SKM-1 treated with dmso at 0.1 percent for 144 hours (cell line): ENCODE results near the gene OBSCN.

Source experiments
- DNase-seq: peaks from one replicate; lab custom pipeline; 2025; ENCODE audit not compliant: unreplicated experiment; lab: John Stamatoyannopoulos, UW

Gene OBSCN

DNA sequence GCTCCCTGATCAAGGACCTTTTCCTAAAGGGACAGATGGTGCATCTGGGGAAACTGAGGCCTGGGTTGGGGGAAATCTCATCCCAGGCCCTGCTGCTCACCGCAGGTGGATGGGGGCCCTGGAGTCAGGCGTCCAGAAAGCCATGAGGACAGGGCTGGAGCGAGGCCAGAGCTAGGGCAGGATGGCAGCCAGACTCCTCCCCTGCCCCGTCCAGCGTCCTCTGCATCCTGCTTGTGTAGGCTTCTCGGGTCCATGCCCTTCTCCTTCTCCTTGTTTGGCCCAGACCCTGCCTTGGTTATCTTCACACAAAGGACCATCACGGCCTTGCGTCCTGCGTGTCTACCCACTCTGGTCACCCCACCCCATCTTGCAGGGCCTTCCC is 155.8 kb downstream of the OBSCN start:
- DNase-seq, result no peak

DNA sequence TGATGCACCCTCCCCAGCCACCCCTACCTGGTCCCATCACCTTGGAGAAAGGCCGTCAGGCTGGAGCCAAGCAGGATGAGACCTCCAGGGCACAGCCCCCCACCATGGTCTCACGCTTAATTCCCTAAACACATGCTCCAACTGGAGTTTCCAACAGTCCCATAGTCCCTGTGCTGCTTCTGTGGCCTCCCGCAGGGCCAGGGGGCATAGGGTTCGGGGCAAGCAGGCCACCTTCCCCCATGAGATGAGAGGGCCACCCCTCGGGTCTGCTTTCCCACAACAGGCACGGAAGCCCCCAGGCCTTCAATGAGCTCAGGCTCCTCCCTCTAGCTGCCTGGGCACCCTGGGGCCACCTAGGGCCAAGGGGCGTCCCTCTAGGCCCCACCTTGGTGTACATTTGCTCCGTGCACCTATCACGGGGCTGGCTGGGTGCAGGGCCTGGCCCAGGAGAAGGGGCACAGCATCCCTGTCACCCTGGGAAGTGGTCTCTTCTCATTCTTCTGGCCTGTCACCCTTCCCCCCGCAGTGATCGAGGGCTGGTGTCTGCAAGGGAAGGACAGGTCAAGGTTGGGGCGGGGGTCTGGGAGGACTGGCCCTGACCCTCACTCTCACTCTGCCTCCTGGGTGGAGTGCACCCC is 156.3 kb downstream of the OBSCN start:
- no peak for DNase-seq

DNA sequence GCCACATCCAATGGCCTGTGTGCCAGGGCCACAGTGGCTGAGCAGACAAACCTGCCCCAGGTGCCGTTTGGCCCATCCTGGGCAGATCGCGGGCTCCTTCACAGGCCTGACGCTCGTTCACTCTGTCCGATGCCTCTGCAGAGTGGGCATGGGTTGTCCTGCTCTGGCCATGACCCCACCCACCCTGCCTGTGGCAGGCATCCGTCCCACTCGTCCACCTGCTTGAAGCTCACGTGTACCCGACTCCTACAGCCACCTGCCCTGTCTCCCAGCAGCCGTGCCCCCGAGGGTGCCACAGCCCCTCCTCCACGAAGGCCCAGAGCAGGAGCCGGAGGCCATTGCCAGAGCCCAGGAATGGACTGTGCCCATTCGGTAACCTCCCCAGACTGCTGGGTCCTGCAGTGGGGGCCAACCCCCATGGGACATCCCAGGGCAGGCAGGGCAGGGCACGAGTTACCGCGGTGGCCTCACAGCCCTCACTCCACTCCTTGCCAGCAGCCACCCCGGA is 156.9 kb downstream of the OBSCN start:
- no peak for DNase-seq

GRCh38 chr1:228365271-228366061 is 157.6 kb downstream of the OBSCN start:
- no peak for DNase-seq

- no peak for DNase-seq
Observed at GRCh38 chr1:228366062-228366865, 158.4 kb downstream of the OBSCN start.

GRCh38 chr1:228366866-228367741 is 159.3 kb downstream of the OBSCN start:
- no peak for DNase-seq

DNA sequence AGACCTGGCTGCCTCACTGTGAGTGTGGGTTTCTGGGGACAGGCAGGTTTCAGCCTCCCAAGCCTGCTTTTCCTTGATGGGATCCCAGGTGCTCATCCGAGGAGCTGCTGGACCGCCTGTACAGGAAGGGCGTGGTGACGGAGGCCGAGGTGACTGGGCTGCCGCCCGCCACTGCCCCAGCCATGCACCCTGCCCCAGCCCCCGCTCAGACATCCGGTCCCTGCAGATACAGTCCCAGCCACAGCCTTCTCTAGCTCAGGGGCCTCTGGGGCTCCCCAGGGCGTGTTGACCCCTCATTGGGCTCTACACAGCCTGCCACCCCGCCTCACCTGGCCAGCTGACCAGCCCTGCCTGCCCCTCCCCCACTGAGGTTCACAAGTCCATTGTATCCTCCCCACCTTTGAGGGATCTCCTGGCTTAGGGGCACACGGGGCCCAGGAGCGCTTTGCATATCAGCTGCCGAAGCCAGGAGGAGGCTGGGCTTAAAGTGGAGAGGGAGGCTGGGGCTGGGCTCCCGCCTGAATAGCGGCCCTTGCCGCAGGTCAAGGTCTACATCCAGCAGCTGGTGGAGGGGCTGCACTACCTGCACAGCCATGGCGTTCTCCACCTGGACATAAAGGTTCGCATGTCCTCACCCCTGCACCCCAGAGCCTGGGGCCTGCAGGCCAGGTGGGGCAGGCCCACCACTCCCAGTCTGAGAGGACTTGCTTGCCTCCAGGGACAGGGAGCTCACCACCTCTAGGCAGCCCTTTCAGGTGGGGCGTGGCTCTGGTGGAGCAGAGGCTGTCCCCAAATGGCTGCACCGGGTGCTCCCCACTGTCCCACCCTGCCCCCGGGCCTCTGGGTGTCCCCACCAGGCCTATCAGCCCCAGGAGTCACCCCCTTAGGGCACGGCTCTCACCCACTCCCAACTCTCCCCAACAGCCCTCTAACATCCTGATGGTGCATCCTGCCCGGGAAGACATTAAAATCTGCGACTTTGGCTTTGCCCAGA is 160.3 kb downstream of the OBSCN start:
- DNase-seq, result no peak

GRCh38 chr1:228368801-228369607 is 161.2 kb downstream of the OBSCN start:
- DNase-seq, result no peak

DNA sequence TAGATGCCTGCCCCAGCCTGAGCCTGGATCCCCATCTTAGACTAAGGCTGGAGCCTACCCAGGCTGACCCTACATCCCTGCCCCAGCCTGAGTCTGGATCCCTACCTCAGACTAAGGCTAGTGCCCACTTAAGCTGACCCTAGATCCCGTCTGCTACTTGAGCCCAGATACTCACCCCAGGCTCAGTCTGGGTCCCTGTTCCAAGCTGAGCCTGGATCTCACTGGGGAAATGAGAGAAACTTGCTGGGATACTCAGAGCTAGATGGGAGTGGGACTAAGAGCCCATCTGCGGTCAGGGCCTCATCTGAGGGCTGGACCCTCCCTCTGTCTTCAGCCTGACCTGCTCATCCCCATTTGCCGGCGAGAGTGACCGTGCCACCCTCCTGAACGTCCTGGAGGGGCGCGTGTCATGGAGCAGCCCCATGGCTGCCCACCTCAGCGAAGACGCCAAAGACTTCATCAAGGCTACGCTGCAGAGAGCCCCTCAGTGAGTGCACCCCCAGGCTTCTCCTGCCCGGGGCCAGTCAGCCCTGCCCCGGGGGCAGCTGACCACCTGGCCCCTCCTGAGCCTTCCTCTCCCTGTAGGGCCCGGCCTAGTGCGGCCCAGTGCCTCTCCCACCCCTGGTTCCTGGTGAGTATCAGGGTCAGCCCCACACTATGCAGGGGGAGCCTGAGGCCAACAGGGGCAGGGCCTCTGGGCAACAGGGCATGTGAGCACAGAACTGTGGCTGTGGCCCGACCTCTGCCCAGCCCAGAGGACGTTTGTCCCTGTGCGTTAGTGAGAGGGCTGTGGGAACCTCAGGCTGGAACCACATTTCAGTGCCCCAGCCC is 162.0 kb downstream of the OBSCN start:
- DNase-seq, result no peak

GRCh38 chr1:228370439-228370940 is 162.6 kb downstream of the OBSCN start:
- no peak for DNase-seq

- DNase-seq, result no peak
Observed at GRCh38 chr1:228370941-228371740, 163.3 kb downstream of the OBSCN start.

GRCh38 chr1:228371741-228372182 is 163.9 kb downstream of the OBSCN start:
- no peak for DNase-seq

DNA sequence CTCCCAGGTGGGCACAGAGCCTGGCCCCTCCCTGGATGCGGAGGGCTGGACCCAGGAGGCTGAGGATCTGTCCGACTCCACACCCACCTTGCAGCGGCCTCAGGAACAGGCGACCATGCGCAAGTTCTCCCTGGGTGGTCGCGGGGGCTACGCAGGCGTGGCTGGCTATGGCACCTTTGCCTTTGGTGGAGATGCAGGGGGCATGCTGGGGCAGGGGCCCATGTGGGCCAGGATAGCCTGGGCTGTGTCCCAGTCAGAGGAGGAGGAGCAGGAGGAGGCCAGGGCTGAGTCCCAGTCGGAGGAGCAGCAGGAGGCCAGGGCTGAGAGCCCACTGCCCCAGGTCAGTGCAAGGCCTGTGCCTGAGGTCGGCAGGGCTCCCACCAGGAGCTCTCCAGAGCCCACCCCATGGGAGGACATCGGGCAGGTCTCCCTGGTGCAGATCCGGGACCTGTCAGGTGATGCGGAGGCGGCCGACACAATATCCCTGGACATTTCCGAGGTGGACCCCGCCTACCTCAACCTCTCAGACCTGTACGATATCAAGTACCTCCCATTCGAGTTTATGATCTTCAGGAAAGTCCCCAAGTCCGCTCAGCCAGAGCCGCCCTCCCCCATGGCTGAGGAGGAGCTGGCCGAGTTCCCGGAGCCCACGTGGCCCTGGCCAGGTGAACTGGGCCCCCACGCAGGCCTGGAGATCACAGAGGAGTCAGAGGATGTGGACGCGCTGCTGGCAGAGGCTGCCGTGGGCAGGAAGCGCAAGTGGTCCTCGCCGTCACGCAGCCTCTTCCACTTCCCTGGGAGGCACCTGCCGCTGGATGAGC is 164.5 kb downstream of the OBSCN start:
- no peak for DNase-seq

DNA sequence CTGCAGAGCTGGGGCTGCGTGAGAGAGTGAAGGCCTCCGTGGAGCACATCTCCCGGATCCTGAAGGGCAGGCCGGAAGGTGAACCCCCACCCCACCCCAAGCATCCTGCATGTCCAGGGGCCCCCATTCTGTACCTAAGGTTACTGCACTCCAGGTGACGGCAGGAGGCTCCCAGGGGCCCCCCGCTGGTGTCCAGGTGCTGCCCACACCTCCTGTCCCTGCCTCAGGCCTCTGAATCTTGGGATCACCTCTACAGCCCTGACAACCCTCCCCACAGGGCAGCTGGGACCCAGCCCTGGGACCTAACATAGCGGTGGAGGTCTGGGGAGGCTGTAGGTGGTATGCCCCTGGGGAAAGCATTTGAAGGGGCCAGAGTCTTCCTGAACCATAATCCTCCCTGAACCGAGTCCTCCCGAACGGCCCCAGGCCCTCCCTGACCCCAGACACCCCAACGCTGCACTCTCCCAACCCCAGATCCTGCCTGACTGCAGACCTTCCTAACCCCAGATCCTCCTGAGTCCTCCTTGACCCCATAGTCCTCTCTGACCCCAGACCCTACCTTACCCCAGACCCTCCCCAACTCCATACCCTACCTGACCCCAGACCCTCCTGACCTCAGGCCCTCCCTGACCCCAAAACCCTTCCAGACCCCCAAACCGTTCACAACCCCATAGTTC is 165.3 kb downstream of the OBSCN start:
- DNase-seq, result no peak
